HG03097 (cell line): ENCODE results near the gene RIPOR3.

ENCODE experiments used
- ATAC-seq: cut with Tn5 transposase; IDR thresholded peaks from one replicate; pipeline ENCODE4 v1.9.1; 2021; ENCODE audit not compliant: unreplicated experiment, low FRiP score

The RIPOR3 gene

DNA sequence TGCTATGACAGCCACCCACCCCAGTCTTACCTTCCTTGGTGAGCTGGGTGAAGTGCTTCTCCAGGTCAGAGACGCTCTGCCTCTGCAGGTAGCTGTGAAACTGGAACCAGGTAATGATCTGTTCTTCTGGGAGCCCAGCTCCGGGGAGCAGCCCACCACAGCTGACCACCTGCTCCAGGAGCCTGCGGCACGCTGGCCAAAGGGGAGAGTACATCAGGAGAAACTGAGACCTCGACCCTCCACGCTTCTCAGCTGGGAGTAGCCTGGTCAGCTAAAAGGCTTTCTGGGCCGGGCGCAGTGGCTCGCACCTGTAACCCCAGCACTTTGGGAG is 98.4 kb downstream of the RIPOR3 start:
- ATAC-seq = no peak

DNA sequence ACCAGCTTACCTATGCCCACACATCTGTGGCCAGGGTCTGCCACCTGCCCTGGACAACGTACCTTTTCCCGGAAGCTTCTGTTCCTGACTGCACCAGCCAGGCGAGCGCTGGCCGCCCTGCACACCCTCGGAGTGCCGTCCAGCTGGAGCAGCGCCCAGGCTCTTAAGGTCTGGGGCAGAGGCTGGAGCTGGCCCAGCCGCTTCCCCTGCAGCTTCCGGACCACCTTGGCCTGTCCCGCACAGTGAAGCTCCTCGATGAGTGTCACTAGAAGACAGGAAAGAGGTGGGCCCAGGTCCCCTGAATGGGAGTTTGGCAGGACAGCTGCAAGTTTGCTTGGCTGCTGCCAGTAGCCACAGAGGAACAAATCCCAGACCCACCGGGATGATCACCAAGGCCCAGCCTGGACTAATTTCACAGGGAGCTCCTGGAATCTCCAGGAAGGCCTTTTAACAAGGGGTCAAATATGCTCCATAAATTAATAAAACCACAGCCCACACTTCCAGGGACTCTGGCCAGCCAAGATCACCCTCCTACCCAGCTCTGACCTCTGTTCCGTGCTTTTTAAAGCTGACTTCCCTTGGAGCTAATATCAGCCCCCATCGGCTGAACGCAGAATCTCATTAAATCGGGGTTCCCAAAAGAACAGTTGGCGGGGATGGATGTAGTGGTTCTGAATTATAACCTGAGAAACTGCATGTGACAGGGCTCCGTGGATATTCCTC is 98.9 kb downstream of the RIPOR3 start:
- no peak for ATAC-seq

GRCh38 chr20:50591233-50591852 is 100.0 kb downstream of the RIPOR3 start:
- ATAC-seq = no peak

DNA sequence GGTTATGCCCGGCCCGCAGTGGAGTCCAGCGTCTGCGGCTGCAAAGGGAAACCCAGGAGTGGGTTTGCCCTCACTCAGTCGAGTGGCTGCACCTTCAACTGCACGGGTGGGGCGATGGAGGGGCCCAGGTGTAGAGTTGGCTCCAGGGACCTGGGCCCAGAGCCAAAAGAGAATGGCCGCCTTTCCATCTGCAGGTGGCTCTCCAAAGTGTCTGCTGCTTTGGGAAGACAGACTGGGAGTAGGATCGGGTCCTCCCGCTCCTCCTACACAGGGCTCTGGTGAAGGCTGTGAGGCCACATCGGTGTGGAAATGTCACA is 101.0 kb downstream of the RIPOR3 start:
- no peak for ATAC-seq

DNA sequence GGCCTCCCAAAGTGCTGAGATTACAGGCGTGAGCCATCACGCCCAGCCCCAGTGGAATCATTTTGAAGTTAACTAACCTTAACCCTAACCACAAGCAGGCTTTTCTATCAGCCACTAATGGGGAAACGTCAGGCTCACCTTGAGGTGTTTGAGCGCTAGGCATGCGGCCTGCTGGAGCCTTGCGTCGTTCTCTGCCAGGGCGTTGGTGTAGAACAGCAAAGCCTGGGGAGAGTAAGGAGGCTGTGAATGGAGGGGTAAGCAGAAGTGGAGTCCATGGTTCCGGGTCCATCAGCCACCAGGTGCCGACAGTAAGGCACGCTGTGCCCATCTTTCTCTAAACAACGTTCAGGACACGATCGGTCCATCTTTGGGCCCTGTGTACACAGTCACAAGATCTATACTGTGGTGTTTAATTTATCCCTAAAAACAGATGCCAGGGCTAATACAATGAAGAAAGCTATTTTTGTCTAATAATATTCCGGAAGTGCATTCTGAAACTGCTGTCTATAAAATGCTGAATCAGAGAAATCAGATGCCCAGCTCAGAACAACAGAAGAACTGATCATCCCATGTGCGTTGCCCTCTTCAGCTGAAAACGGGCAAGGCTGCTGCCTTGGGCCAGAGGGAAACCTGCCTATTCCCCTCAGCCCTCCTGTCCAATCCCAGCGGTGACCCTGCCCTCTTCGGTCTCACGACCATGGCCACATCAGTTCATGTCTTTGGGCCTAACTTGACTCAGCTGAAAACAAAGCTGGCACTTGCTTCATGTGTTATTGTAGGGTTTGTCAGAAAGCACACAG is 101.6 kb downstream of the RIPOR3 start:
- ATAC-seq = no peak

DNA sequence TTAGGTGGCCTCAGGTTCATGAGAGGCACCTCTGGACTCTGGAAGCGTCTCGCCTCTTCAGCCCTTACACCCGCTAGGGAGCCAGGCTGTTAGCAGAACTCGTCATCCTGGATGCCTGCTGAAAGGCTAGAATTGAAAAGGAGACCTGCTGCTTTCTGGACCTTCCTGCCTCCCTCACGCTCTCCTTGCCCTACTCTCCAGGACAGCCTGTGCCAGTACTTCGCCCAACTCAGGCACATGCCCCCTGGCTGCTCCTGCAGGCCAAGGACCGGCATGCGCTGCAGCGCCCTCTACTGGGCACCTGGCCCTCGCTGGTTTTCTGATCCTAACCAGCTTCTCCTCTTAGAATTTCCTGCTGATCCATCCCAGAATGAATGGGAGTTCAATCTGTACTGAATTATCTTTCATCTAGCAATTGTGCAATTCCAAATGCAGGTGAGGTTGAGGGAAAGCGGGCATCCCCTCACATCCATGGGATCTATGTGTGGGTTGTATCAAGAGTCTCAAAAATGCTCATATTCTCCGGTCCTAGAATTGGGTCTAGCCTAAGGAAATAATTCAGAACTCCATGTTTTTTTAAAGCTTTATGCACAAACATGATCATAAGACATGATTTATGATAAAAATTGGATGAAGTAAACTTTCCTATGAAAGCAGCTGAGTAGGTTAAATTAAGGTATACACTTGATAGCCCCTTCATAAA is 103.2 kb downstream of the RIPOR3 start:
- ATAC-seq = no peak

DNA sequence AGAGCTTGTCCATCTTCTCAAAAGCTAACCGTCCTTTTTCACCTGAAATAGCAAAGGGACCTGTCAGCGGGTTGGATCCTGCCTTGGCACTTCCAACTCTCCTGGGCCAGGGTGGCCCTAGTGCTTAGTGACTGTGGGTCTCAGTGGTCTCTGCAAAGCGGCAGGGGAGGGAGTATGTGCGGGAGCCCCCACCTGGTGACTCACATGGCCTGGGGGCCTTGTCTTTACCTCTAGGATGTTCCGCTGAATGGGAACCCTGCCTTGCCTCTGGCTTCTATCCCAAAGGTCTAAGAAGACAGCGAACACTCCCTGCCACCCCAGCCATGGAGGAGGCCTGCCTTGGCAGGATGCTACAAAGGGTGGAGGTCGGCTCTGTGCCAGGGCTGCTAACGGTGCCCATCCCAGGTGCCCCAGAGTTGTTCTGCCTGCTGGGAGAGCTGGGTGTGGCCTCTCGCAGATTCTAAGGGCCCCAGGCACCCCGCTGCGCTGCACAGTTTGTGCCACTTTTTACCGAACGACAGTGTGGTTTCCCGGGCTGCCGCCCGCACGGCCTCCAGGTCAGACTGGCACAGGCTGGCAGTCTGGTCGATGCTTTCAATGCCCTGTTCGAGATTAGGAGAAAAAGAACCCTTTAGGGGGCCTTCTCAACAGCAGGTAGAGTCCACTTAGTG is 103.9 kb downstream of the RIPOR3 start:
- no peak for ATAC-seq

DNA sequence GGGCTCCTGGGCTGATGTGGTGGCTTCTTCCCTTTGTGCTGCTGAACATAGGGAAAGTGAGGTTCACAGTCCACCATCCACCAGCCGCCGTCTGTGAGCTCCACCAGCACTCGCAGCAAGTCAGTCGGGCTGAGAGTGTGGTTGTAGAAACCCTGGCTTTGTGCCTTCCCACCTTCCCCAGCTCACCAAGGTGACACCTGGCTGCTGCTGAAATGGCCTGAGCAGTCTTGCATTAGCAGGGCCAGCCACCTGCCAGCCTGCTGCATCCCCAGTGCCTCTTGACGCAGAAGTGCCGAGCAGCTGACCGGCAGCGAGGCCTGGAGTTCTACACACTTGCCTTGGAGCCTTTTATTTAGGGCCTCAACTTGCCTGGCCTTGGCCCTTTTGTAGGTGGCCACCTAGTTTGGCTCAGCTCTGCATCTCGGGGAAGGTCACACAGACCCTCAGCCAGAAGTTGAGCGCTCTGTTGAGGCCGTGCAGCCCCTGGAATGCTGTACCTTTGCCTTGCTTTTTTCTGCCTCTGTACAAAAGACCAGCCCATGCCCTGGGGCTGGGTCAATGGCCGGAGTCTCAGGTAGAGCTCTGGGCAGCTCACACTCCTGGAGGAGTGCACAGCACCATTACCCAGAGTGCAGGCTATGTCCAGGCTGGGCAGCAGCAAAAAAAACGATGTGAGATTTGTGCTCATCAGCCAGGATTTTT is 104.7 kb downstream of the RIPOR3 start:
- ATAC-seq = no peak

DNA sequence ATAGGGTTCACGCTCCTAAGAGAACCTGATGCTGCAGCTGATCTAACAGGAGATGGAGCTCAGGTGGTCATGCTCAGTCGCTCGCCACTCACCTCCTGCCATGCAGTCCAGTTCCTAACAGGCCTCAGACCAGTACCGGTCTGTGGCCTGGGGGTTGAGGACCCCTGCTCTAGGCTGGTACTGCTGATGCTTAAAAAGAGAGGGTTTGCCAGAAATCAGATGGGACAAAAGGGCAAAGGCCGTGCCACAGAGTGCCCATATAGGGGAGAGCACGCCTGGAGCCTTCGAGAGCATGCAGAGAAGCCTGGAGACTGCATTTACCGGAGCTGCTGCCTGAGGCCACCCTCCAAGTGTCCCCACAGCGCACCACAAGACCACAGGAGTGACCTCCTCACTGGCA is 105.7 kb downstream of the RIPOR3 start:
- ATAC-seq = no peak

DNA sequence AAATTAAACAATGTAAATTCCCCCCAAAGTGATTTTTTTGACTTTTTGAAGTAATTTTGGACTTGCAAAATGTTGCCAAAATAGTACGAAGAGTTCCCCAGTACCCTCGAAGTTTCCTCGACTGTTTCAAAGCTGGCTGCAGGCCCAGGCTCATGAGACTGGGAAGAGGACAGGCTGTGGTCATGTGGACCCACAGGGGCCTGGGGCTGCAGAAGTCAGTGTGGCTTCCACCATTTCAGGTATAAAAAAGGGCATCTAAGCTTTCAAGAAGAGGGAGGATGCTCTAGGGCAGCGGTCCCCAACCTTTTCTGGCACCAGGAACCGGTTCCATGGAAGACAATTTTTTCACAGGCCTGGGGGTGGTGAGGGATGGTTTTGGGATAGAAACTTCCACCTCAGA is 106.1 kb downstream of the RIPOR3 start:
- no peak for ATAC-seq

- ATAC-seq = no peak
These were observed 106.7 kb downstream of the RIPOR3 start for GRCh38 chr20:50584687-50585086.

DNA sequence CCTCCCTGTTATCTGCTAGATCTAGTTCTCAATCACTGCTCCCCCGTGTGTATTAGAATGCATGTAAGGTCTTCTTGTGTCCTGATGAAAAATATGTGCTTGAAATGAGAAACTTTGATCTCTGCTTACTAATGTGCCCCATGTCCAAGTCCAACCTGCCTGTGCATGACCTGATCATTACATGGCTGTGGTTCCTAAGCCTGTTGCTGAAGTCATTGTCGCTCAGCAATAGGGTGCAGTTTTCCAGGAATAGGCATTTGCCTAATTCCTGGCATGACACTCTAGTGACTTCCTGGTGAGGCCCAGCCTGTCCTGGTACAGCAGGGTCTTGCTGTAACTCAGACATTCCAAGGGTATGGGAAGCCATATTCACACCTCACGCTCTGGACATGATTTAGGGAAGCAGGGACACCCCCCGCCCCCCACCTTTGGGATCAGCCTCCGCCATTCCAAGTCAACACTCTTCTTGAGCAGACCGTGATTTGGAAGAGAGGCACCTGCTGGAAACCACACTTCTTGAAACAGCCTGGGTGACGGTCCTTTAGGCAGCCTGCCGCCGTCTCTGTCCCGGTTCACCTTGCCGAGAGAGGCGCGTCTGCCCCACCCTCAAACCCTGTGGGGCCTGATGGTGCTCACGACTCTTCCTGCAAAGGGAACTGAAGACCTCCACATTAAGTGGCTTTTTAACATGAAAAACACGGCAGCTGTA is 107.7 kb downstream of the RIPOR3 start:
- no peak for ATAC-seq

GRCh38 chr20:50582591-50583234 is 108.6 kb downstream of the RIPOR3 start:
- ATAC-seq = no peak

GRCh38 chr20:50582092-50582491 is 109.2 kb downstream of the RIPOR3 start:
- no peak for ATAC-seq

DNA sequence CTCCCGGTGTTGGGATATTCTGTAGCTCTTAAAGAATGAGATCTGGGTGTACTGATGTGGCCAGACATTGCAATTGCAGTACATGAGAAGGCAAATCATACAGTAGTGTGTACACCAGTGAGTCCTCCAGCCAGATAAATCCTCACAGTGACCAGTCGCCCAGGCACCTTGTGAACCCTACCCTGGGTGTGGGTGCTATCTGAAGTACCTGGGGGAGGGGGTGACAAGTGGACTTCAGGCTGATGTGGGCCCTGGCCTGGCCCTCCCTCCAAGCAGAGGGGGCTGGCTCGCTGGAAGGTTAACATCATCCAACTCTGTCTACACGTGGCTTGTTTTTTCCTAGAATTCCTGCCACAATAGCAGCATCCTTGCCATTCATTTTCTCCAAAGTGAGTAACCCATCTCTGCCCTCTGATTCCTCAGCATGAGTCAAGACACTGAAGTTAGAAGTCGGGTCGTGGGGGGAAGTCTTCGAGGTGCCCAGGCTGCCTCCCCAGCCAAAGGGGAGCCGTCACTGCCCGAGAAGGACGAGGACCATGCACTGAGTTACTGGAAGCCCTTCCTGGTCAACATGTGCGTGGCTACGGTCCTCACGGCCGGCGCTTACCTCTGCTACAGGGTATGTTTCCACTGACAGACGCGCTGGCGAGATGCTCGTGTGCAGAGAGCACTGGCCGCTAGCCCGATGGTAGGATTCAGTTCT is 110.3 kb downstream of the RIPOR3 start:
- no peak for ATAC-seq

- ATAC-seq = no peak
These were observed 111.2 kb downstream of the RIPOR3 start for GRCh38 chr20:50580016-50580747.

- ATAC-seq = no peak
These were observed 111.8 kb downstream of the RIPOR3 start for GRCh38 chr20:50579511-50579910.

DNA sequence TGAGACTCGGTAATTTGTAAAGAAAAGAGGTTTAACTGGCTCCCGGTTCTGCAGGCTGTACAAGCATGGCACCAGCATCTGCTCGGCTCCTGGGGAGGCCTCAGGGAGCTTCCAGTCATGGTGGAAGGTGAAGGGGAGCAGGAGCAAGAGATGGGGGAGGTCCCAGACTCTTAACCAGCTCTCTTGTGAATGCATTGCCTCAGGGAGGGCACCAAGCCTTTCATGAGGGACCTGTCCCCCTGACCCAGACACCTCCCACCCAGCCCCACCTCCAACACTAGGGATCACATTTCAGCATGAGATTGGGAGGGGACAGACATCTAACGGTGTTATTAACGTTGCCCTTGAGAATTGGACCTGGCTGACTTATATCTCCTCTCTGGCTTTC is 112.6 kb downstream of the RIPOR3 start:
- no peak for ATAC-seq
